ENCODE measurements around the gene HOXA1.

Gene HOXA1

GRCh38 chr7:27091941-27092818 is 3.6 kb downstream of the HOXA1 start:
- no peak for DNase-seq (ENCODE audit: low spot score)

- DNase-seq (ENCODE audit: low spot score): no peak
These were observed 4.7 kb downstream of the HOXA1 start for GRCh38 chr7:27091105-27091504.

GRCh38 chr7:27088002-27088922 is 7.5 kb downstream of the HOXA1 start:
- no peak for DNase-seq (ENCODE audit: low spot score)

GRCh38 chr7:27083646-27084045 is 12.2 kb downstream of the HOXA1 start:
- DNase-seq (ENCODE audit: low spot score): no peak

GRCh38 chr7:27082171-27082570 is 13.6 kb downstream of the HOXA1 start:
- no peak for DNase-seq (ENCODE audit: low spot score)

- no peak for DNase-seq (ENCODE audit: low spot score)
These were observed 14.9 kb downstream of the HOXA1 start for GRCh38 chr7:27080844-27081436.

GRCh38 chr7:27079234-27079975 is 16.4 kb downstream of the HOXA1 start:
- DNase-seq (ENCODE audit: low spot score): no peak

GRCh38 chr7:27078616-27079233 is 17.1 kb downstream of the HOXA1 start:
- DNase-seq (ENCODE audit: low spot score): no peak

GRCh38 chr7:27073076-27073475 is 22.7 kb downstream of the HOXA1 start:
- DNase-seq (ENCODE audit: low spot score): no peak

- no peak for DNase-seq (ENCODE audit: low spot score)
These were observed 24.0 kb downstream of the HOXA1 start for GRCh38 chr7:27071622-27072390.

GRCh38 chr7:27068259-27068658 is 27.5 kb downstream of the HOXA1 start:
- no peak for DNase-seq (ENCODE audit: low spot score)

- no peak for DNase-seq (ENCODE audit: low spot score)
These were observed 29.7 kb downstream of the HOXA1 start for GRCh38 chr7:27066148-27066547.

- DNase-seq (ENCODE audit: low spot score): no peak
These were observed 30.1 kb downstream of the HOXA1 start for GRCh38 chr7:27065709-27066108.

- DNase-seq (ENCODE audit: low spot score): no peak
These were observed 31.1 kb downstream of the HOXA1 start for GRCh38 chr7:27064661-27065060.

GRCh38 chr7:27064159-27064558 is 31.6 kb downstream of the HOXA1 start:
- no peak for DNase-seq (ENCODE audit: low spot score)

- DNase-seq (ENCODE audit: low spot score): no peak
These were observed 32.9 kb downstream of the HOXA1 start for GRCh38 chr7:27062946-27063345.

GRCh38 chr7:27053153-27053552 is 42.6 kb downstream of the HOXA1 start:
- DNase-seq (ENCODE audit: low spot score): no peak

GRCh38 chr7:27051451-27051850 is 44.3 kb downstream of the HOXA1 start:
- DNase-seq (ENCODE audit: low spot score): no peak

GRCh38 chr7:27048438-27048837 is 47.4 kb downstream of the HOXA1 start:
- DNase-seq (ENCODE audit: low spot score): no peak

- no peak for DNase-seq (ENCODE audit: low spot score)
These were observed 48.8 kb downstream of the HOXA1 start for GRCh38 chr7:27046854-27047549.
